Measurements from ENCODE around the gene SHF.

DNA sequence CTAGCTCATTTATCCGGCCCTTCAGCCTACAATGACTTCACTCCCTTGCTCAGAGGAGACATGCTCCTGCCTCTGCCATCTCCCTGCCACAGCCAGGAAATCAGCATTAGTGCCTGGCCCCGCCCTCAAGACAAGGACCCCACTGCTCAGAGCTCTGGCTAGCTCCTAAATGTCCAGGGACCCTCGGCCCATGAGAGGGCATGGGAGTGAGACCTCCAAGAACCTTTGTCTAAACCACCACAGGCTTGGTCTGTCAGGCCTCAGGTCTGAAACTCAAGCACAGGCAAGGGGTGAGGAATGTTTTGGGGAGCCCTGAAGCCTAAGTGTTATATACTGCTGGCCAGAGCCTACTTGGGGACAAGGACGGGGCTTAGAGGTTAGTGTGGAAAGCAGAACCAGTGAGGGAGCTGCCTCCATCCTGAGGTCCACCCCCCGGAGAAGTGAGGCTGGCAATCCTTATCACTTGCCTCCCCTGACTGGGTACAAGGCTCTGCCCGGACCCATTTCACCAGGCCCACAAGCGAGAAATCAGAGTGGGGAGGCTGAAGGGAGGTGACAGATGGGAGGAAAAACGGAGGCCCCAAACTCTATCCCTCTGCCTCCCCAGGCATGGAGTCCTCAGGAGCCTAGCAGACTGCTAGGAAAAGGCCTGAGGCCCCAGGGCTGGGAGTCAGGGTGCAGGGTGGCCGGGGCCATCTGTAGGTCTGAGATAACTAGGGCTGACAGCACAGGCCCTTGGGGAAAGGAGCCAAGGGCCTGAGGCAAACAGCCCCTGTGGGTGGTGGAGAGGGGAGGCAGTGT is 18.8 kb downstream of the SHF start:
- no peak for TF ChIP-seq EZH2 (IDR thresholded peaks at IDR 0.05)
- no peak for TF ChIP-seq POLR2AphosphoS5 (IDR thresholded peaks at IDR 0.05; ENCODE audit: borderline replicate concordance, low read depth, low read length)
- no peak for TF ChIP-seq FOXP2 (optimal IDR thresholded peaks at IDR 0.05; ENCODE audit: control extremely low read depth, extremely low read length, insufficient read depth)
